Transverse colon (tissue), 4 donors: ENCODE results near the gene RERE. TPM values are rescaled to one million over a fixed set of nuclear protein-coding genes. Genes with fewer than 3 reads are reported as not detected.

ENCODE experiments used
- DNase-seq: peaks from one replicate; pipeline ENCODE4 v3.0.0-alpha.2; 2019
- H3K27ac ChIP-seq, 4 donors: fragments of 200-600 bp; sonication (generic); 2 replicates each; pipeline ENCODE4 v1.5.1; 2016 to 2018; ENCODE audit warnings: inconsistent platforms in 4 of 4
- H3K27me3 ChIP-seq: fragments of 200-600 bp; sonication (generic); 2 replicates; pipeline ENCODE4 v1.5.1; 2017; ENCODE audit warnings: inconsistent platforms
- H3K36me3 ChIP-seq, 4 donors: fragments of 200-600 bp; sonication (generic); 2 replicates each; pipeline ENCODE4 v1.5.1; 2017 to 2019; ENCODE audit warnings: inconsistent platforms in 4 of 4
- H3K4me1 ChIP-seq, 4 donors: fragments of 200-600 bp; sonication (generic); 2 replicates each; pipeline ENCODE4 v1.5.1; 2017 to 2020; ENCODE audit warnings: inconsistent platforms in 4 of 4
- H3K4me3 ChIP-seq, 4 donors: fragments of 200-600 bp; sonication (generic); 1 replicate in 1 of 4; 2 replicates in 3 of 4; pipeline versions ENCODE4 v1.5.1 to v1.6.1; 2017 to 2019; ENCODE audit warnings: inconsistent platforms in 4 of 4
- H3K9me3 ChIP-seq, 2 donors: fragments of 200-600 bp; sonication (generic); 2 replicates each; pipeline ENCODE4 v1.5.1; 2017 to 2019; ENCODE audit warnings: inconsistent platforms in 2 of 2
- EP300 ChIP-seq: sonication (generic); formaldehyde crosslinking; IDR thresholded peaks from one replicate; pipeline ENCODE4 v1.6.1; 2017; ENCODE audit warnings: antibody characterized with exemption, low read depth
- POLR2A ChIP-seq: fragments of 450-650 bp; IDR thresholded peaks from one replicate; pipeline ENCODE4 v1.6.1; 2016; ENCODE audit warnings: antibody characterized with exemption, mild to moderate bottlenecking, moderate library complexity
- POLR2AphosphoS5 ChIP-seq, 3 donors: sonication (generic); formaldehyde crosslinking; IDR thresholded peaks; one replicate each; pipeline ENCODE4 v1.6.1; 2016; ENCODE audit warnings: antibody characterized with exemption in 3 of 3
- WGBS, 2 donors: methylation state at CpG; one replicate each; pipeline ENCODE4 v1.1.5; 2018; ENCODE audit warnings: low coverage in 1 of 2; 5-methylcytosine and 5-hydroxymethylcytosine counted together
- in situ Hi-C, 4 donors: fragments of 200-750 bp; cut with MboI; loops; one replicate each; pipeline versions ENCODE4 v1.15.0 to v1.15.1; 2017; ENCODE audit warnings: low sequenced_read_pairs in 3 of 4, low pct_ligation_motif_present in 1 of 4, low pct_unique_long_range_greater_than_20kb in 1 of 4
- intact Hi-C: fragments of 100-400 bp; cut with DNase I; formaldehyde crosslinking; loops from one replicate; pipeline ENCODE4 v1.15.1; 2023; ENCODE audit warnings: low total_unique reads
- total RNA-seq, 4 donors: library from RNA; depleted of rRNA; stranded (reverse); fragments of >200 nt; gene quantifications; one replicate each; pipeline ENCODE4 v1.1.0, GENCODE V29; 2016
- TF ChIP-seq, protein P1 (sequence below), 5 experiments: fragments of 200-600 bp in 3 of 5; fragments of 450-650 bp in 2 of 5; sonication (generic) in 3 of 5; IDR thresholded peaks; 1 replicate in 2 of 5; 2 replicates in 3 of 5; pipeline ENCODE4 v1.5.1; 2016 to 2017; ENCODE audit warnings: antibody characterized with exemption in 5 of 5, inconsistent platforms in 3 of 5, mild to moderate bottlenecking in 2 of 5, moderate library complexity in 1 of 5

Gene RERE
- total RNA-seq, 4 donors from 2014 or later, result 80.3 to 657 (median 105) TPM

DNA sequence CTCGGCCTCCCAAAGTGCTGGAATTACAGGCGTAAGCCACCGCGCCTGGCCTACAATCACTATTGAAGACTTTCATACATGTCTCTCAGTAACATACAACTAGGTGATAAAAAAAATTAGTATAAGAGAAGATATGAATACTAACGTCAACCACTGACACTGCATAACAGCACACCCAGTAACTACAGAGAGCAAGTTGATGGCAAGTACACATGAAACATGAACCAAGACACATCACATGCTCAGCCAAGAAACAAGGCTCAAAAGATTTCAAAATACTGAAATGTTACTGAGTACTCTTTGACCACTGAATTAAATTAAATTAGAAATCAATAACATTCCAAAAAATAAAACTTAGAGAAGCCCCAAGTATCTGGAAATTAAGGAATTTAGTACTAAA is 331.4 kb downstream of the RERE start:
- Histone ChIP-seq H3K36me3 (no peaks in the 10 kb centered on the region), H3K9me3 (no peaks in the 10 kb centered on the region), H3K4me3 (no peak overlapping the region), H3K4me1 (peaks cover 0 to 7% (median 4%) of the 10 kb centered on the region in 4 donors), H3K27me3 (no peaks in the 10 kb centered on the region), H3K27ac (no peak overlapping the region)
- DNase-seq, result no peak
- 95 to 100% methylated on average over 2 to 5 of the region's 5 CpGs for WGBS, 2 donors
- TF ChIP-seq, protein P1, sequence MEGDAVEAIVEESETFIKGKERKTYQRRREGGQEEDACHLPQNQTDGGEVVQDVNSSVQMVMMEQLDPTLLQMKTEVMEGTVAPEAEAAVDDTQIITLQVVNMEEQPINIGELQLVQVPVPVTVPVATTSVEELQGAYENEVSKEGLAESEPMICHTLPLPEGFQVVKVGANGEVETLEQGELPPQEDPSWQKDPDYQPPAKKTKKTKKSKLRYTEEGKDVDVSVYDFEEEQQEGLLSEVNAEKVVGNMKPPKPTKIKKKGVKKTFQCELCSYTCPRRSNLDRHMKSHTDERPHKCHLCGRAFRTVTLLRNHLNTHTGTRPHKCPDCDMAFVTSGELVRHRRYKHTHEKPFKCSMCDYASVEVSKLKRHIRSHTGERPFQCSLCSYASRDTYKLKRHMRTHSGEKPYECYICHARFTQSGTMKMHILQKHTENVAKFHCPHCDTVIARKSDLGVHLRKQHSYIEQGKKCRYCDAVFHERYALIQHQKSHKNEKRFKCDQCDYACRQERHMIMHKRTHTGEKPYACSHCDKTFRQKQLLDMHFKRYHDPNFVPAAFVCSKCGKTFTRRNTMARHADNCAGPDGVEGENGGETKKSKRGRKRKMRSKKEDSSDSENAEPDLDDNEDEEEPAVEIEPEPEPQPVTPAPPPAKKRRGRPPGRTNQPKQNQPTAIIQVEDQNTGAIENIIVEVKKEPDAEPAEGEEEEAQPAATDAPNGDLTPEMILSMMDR (IDR thresholded peaks at IDR 0.05), result no peak
- TF ChIP-seq POLR2AphosphoS5 (IDR thresholded peaks at IDR 0.05), result no peak
- TF ChIP-seq EP300, result no peak
- no peak for TF ChIP-seq POLR2A
- intact Hi-C loops (no loop called here), in situ Hi-C loops (no loop called here)

DNA sequence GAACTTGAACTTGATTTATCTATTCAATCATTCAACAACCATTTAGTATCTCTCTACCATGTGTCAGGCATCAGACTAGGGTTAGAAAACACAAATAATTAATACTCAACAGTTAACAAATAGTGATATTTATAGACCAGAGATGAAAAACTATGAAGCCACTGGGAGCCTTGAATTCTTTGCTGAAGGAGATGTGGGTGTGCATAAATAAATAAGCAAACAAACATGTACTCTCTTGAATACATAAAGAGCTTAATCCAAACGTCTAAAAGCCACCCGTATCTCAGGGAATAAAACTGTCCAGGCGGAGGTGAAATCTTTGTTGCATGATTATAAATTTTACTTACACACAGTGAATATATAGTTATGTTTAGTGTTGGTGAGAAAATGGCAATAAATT is 333.9 kb downstream of the RERE start:
- in situ Hi-C loops, result no loop called here
- WGBS, 2 donors, result 67% methylated on average over 3 of the region's 3 CpGs
- no peak overlapping the region for H3K4me3 ChIP-seq
- no peaks in the 10 kb centered on the region for H3K9me3 ChIP-seq
- peaks cover 0 to 9% (median 5%) of the 10 kb centered on the region in 4 donors for H3K4me1 ChIP-seq
- no peak for DNase-seq
- H3K27ac ChIP-seq, result no peak overlapping the region
- no peaks in the 10 kb centered on the region for H3K27me3 ChIP-seq
- intact Hi-C loops, result no loop called here
- no peak for TF ChIP-seq EP300
- TF ChIP-seq, protein P1 (IDR thresholded peaks at IDR 0.05), result no peak
- no peak for TF ChIP-seq POLR2AphosphoS5 (IDR thresholded peaks at IDR 0.05)
- TF ChIP-seq POLR2A, result no peak
- no peaks in the 10 kb centered on the region for H3K36me3 ChIP-seq

DNA sequence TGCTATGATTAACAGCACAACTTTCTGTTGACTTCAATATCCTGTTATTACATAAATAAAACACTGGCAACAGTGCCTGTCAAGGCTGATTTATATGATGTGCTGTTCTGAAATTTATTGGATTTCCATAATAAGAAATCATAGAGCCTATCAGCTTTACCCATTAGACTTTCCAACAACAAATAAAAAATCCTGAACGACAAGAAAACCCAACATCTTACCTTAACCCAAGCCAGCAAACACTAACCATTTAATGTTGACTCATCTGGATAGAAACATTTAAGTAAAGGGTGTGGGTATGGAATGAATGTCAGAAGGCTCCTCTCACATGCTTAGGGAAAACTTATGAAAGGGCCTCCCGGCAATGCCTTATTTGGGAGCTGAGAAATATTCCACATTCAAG is 334.5 kb downstream of the RERE start:
- TF ChIP-seq, protein P1 (IDR thresholded peaks at IDR 0.05), result no peak
- TF ChIP-seq POLR2A (no peak), EP300 (no peak), POLR2AphosphoS5 (IDR thresholded peaks at IDR 0.05) (no peak)
- DNase-seq, result no peak
- Histone ChIP-seq H3K4me3 (no peak overlapping the region), H3K36me3 (no peaks in the 10 kb centered on the region), H3K4me1 (peaks cover under 1 to 15% (median 5%) of the 10 kb centered on the region in 4 donors), H3K27ac (no peak overlapping the region), H3K27me3 (no peaks in the 10 kb centered on the region), H3K9me3 (no peaks in the 10 kb centered on the region)
- in situ Hi-C loops, result no loop called here
- intact Hi-C loops, result no loop called here
- WGBS, 2 donors, result 54 to 67% methylated on average over 1 to 2 of the region's 2 CpGs

- no peak overlapping the region for H3K27ac ChIP-seq
- 93 to 95% methylated on average over 2 of the region's 2 CpGs for WGBS, 2 donors
These were observed 335.6 kb downstream of the RERE start for GRCh38 chr1:8481650-8482380.

More at GRCh38 chr1:8481650-8482380, 335.6 kb downstream of the RERE start:
- no peak for DNase-seq
- H3K9me3 ChIP-seq, result no peaks in the 10 kb centered on the region
- peaks cover 3 to 27% (median 14%) of the 10 kb centered on the region in 4 donors for H3K4me1 ChIP-seq
- no peak for TF ChIP-seq POLR2AphosphoS5 (IDR thresholded peaks at IDR 0.05)
- no peak for TF ChIP-seq POLR2A
- TF ChIP-seq, protein P1 (IDR thresholded peaks at IDR 0.05), result no peak
- no peak for TF ChIP-seq EP300
- in situ Hi-C loops, result no loop called here
- no peaks in the 10 kb centered on the region for H3K27me3 ChIP-seq
- H3K36me3 ChIP-seq, result no peaks in the 10 kb centered on the region
- no peak overlapping the region for H3K4me3 ChIP-seq
- intact Hi-C loops, result no loop called here
